Measurements from ENCODE around the gene CFAP65.

The CFAP65 gene

GRCh38 chr2:219042750-219043149 is 1.4 kb upstream of the CFAP65 start:
- H3K9me3 ChIP-seq (ENCODE audit: low read length): no peaks in the 10 kb centered on the region
- H3K4me3 ChIP-seq (ENCODE audit: low read depth in 1 of 2, low read length in 2 of 2): no peak overlapping the region
- H3K27ac ChIP-seq (ENCODE audit: low read depth, low read length): no peak overlapping the region
- peaks cover 17 to 20% of the 10 kb centered on the region in 2 donors for H3K27me3 ChIP-seq (ENCODE audit: control insufficient read depth in 1 of 2, insufficient read depth in 2 of 2, low read length in 2 of 2)
- no peak overlapping the region for H3K9ac ChIP-seq (ENCODE audit: low read length)
- H3K4me1 ChIP-seq (ENCODE audit: insufficient read depth, low read length): no peaks in the 10 kb centered on the region
- no peaks in the 10 kb centered on the region for H3K36me3 ChIP-seq (ENCODE audit: insufficient read depth, low read length)

GRCh38 chr2:219042157-219042556 is 841 bp upstream of the CFAP65 start:
- peaks cover 17 to 20% of the 10 kb centered on the region in 2 donors for H3K27me3 ChIP-seq (ENCODE audit: control insufficient read depth in 1 of 2, insufficient read depth in 2 of 2, low read length in 2 of 2)
- H3K4me1 ChIP-seq (ENCODE audit: insufficient read depth, low read length): no peaks in the 10 kb centered on the region
- H3K27ac ChIP-seq (ENCODE audit: low read depth, low read length): no peak overlapping the region
- H3K36me3 ChIP-seq (ENCODE audit: insufficient read depth, low read length): no peaks in the 10 kb centered on the region
- H3K4me3 ChIP-seq (ENCODE audit: low read depth in 1 of 2, low read length in 2 of 2): no peak overlapping the region
- no peak overlapping the region for H3K9ac ChIP-seq (ENCODE audit: low read length)
- H3K9me3 ChIP-seq (ENCODE audit: low read length): no peaks in the 10 kb centered on the region

GRCh38 chr2:219038600-219038999 is 2.7 kb downstream of the CFAP65 start:
- Histone ChIP-seq H3K4me1 (ENCODE audit: insufficient read depth, low read length) (no peaks in the 10 kb centered on the region), H3K27me3 (ENCODE audit: control insufficient read depth in 1 of 2, insufficient read depth in 2 of 2, low read length in 2 of 2) (peaks cover 15 to 17% of the 10 kb centered on the region in 2 donors), H3K27ac (ENCODE audit: low read depth, low read length) (no peak overlapping the region), H3K9ac (ENCODE audit: low read length) (no peak overlapping the region), H3K4me3 (ENCODE audit: low read depth in 1 of 2, low read length in 2 of 2) (no peak overlapping the region), H3K9me3 (ENCODE audit: low read length) (no peaks in the 10 kb centered on the region), H3K36me3 (ENCODE audit: insufficient read depth, low read length) (no peaks in the 10 kb centered on the region)

GRCh38 chr2:219037783-219038499 is 3.4 kb downstream of the CFAP65 start:
- H3K27me3 ChIP-seq (ENCODE audit: control insufficient read depth in 1 of 2, insufficient read depth in 2 of 2, low read length in 2 of 2): peaks cover 15 to 17% of the 10 kb centered on the region in 2 donors
- no peaks in the 10 kb centered on the region for H3K36me3 ChIP-seq (ENCODE audit: insufficient read depth, low read length)
- H3K4me3 ChIP-seq (ENCODE audit: low read depth in 1 of 2, low read length in 2 of 2): no peak overlapping the region
- H3K9ac ChIP-seq (ENCODE audit: low read length): no peak overlapping the region
- no peaks in the 10 kb centered on the region for H3K9me3 ChIP-seq (ENCODE audit: low read length)
- no peak overlapping the region for H3K27ac ChIP-seq (ENCODE audit: low read depth, low read length)
- H3K4me1 ChIP-seq (ENCODE audit: insufficient read depth, low read length): no peaks in the 10 kb centered on the region

GRCh38 chr2:219035942-219036341 is 5.4 kb downstream of the CFAP65 start:
- Histone ChIP-seq H3K9ac (ENCODE audit: low read length) (no peak overlapping the region), H3K4me1 (ENCODE audit: insufficient read depth, low read length) (no peaks in the 10 kb centered on the region), H3K27me3 (ENCODE audit: control insufficient read depth in 1 of 2, insufficient read depth in 2 of 2, low read length in 2 of 2) (peaks cover 6 to 10% of the 10 kb centered on the region in 2 donors)

GRCh38 chr2:219034823-219035222 is 6.5 kb downstream of the CFAP65 start:
- H3K27me3 ChIP-seq (ENCODE audit: control insufficient read depth in 1 of 2, insufficient read depth in 2 of 2, low read length in 2 of 2): peaks cover 0 to 16% of the 10 kb centered on the region in 2 donors

More at GRCh38 chr2:219035942-219036341, 5.4 kb downstream of the CFAP65 start:
- Histone ChIP-seq H3K9me3 (ENCODE audit: low read length) (no peaks in the 10 kb centered on the region), H3K36me3 (ENCODE audit: insufficient read depth, low read length) (no peaks in the 10 kb centered on the region), H3K27ac (ENCODE audit: low read depth, low read length) (no peak overlapping the region), H3K4me3 (ENCODE audit: low read depth in 1 of 2, low read length in 2 of 2) (no peak overlapping the region)

GRCh38 chr2:219032051-219032745 is 9.1 kb downstream of the CFAP65 start:
- peaks cover 0 to 26% of the 10 kb centered on the region in 2 donors for H3K27me3 ChIP-seq (ENCODE audit: control insufficient read depth in 1 of 2, insufficient read depth in 2 of 2, low read length in 2 of 2)

More at GRCh38 chr2:219034823-219035222, 6.5 kb downstream of the CFAP65 start:
- Histone ChIP-seq H3K9me3 (ENCODE audit: low read length) (no peaks in the 10 kb centered on the region), H3K36me3 (ENCODE audit: insufficient read depth, low read length) (no peaks in the 10 kb centered on the region), H3K4me1 (ENCODE audit: insufficient read depth, low read length) (no peaks in the 10 kb centered on the region), H3K27ac (ENCODE audit: low read depth, low read length) (no peak overlapping the region), H3K4me3 (ENCODE audit: low read depth in 1 of 2, low read length in 2 of 2) (no peak overlapping the region), H3K9ac (ENCODE audit: low read length) (no peak overlapping the region)

GRCh38 chr2:219031005-219031738 is 10.1 kb downstream of the CFAP65 start:
- no peaks in the 10 kb centered on the region for H3K9me3 ChIP-seq (ENCODE audit: low read length)
- no peaks in the 10 kb centered on the region for H3K4me1 ChIP-seq (ENCODE audit: insufficient read depth, low read length)

More at GRCh38 chr2:219032051-219032745, 9.1 kb downstream of the CFAP65 start:
- no peaks in the 10 kb centered on the region for H3K4me1 ChIP-seq (ENCODE audit: insufficient read depth, low read length)
- H3K36me3 ChIP-seq (ENCODE audit: insufficient read depth, low read length): no peaks in the 10 kb centered on the region
- H3K4me3 ChIP-seq (ENCODE audit: low read depth in 1 of 2, low read length in 2 of 2): no peak overlapping the region
- no peak overlapping the region for H3K9ac ChIP-seq (ENCODE audit: low read length)
- H3K9me3 ChIP-seq (ENCODE audit: low read length): no peaks in the 10 kb centered on the region
- no peak overlapping the region for H3K27ac ChIP-seq (ENCODE audit: low read depth, low read length)

GRCh38 chr2:219030177-219030940 is 11.0 kb downstream of the CFAP65 start:
- Histone ChIP-seq H3K4me3 (ENCODE audit: low read depth in 1 of 2, low read length in 2 of 2) (no peak overlapping the region), H3K36me3 (ENCODE audit: insufficient read depth, low read length) (no peaks in the 10 kb centered on the region), H3K9me3 (ENCODE audit: low read length) (no peaks in the 10 kb centered on the region), H3K27ac (ENCODE audit: low read depth, low read length) (no peak overlapping the region), H3K9ac (ENCODE audit: low read length) (no peak overlapping the region), H3K4me1 (ENCODE audit: insufficient read depth, low read length) (no peaks in the 10 kb centered on the region), H3K27me3 (ENCODE audit: control insufficient read depth in 1 of 2, insufficient read depth in 2 of 2, low read length in 2 of 2) (peaks cover 0 to 26% of the 10 kb centered on the region in 2 donors)

More at GRCh38 chr2:219031005-219031738, 10.1 kb downstream of the CFAP65 start:
- no peak overlapping the region for H3K27ac ChIP-seq (ENCODE audit: low read depth, low read length)
- peaks cover 0 to 26% of the 10 kb centered on the region in 2 donors for H3K27me3 ChIP-seq (ENCODE audit: control insufficient read depth in 1 of 2, insufficient read depth in 2 of 2, low read length in 2 of 2)
- no peak overlapping the region for H3K4me3 ChIP-seq (ENCODE audit: low read depth in 1 of 2, low read length in 2 of 2)
- H3K36me3 ChIP-seq (ENCODE audit: insufficient read depth, low read length): no peaks in the 10 kb centered on the region
- no peak overlapping the region for H3K9ac ChIP-seq (ENCODE audit: low read length)

GRCh38 chr2:219029829-219030165 is 11.5 kb downstream of the CFAP65 start:
- H3K27ac ChIP-seq (ENCODE audit: low read depth, low read length): no peak overlapping the region
- peaks cover 0 to 26% of the 10 kb centered on the region in 2 donors for H3K27me3 ChIP-seq (ENCODE audit: control insufficient read depth in 1 of 2, insufficient read depth in 2 of 2, low read length in 2 of 2)
- no peak overlapping the region for H3K9ac ChIP-seq (ENCODE audit: low read length)
- H3K9me3 ChIP-seq (ENCODE audit: low read length): no peaks in the 10 kb centered on the region
- no peaks in the 10 kb centered on the region for H3K36me3 ChIP-seq (ENCODE audit: insufficient read depth, low read length)
- H3K4me3 ChIP-seq (ENCODE audit: low read depth in 1 of 2, low read length in 2 of 2): no peak overlapping the region
- H3K4me1 ChIP-seq (ENCODE audit: insufficient read depth, low read length): no peaks in the 10 kb centered on the region
